Neuronal stem cell (in vitro differentiated cells): ENCODE results near the gene HS3ST5.

Source experiments
- DNase-seq: peaks from one replicate; pipeline ENCODE4 v3.0.0-alpha.2; 2013; ENCODE audit warnings: low spot score
- H2AFZ ChIP-seq: one replicate; pipeline ENCODE4 v1.6.1; 2013; ENCODE audit warnings: mild to moderate bottlenecking, low read length, inconsistent platforms
- H2AK5ac ChIP-seq: 2 replicates; pipeline ENCODE4 v1.6.1; 2013; ENCODE audit warnings: low read depth, mild to moderate bottlenecking, inconsistent platforms, low read length, moderate library complexity, mixed read lengths
- H2BK120ac ChIP-seq: 2 replicates; pipeline ENCODE4 v1.6.1; 2013; ENCODE audit warnings: low read depth, mild to moderate bottlenecking, inconsistent platforms, low read length, moderate library complexity, mixed read lengths
- H2BK12ac ChIP-seq: one replicate; pipeline ENCODE4 v1.6.1; 2013; ENCODE audit warnings: low read length, inconsistent platforms
- H2BK15ac ChIP-seq: 2 replicates; pipeline ENCODE4 v1.6.1; 2013; ENCODE audit warnings: mild to moderate bottlenecking, low read length, inconsistent platforms, mixed read lengths
- H2BK5ac ChIP-seq: one replicate; pipeline ENCODE4 v1.6.1; 2013; ENCODE audit warnings: inconsistent platforms, mild to moderate bottlenecking, low read length, moderate library complexity
- H3K14ac ChIP-seq: one replicate; pipeline ENCODE4 v1.6.1; 2013; ENCODE audit warnings: low read length, inconsistent platforms
- H3K18ac ChIP-seq: 2 replicates; pipeline ENCODE4 v1.6.1; 2013; ENCODE audit warnings: low read length, inconsistent platforms
- H3K23ac ChIP-seq: 2 replicates; pipeline ENCODE4 v1.6.1; 2013; ENCODE audit warnings: low read depth, mild to moderate bottlenecking, mixed read lengths, low read length, inconsistent platforms; ENCODE audit not compliant: poor library complexity
- H3K27ac ChIP-seq: replicated peaks from 3 replicates; pipeline ENCODE4 v1.5.1; 2013; ENCODE audit warnings: low read length, inconsistent platforms
- H3K27me3 ChIP-seq, 3 experiments: 2 replicates each; pipeline ENCODE4 v1.6.1; 2013; ENCODE audit warnings: low read length in 3 of 3, mild to moderate bottlenecking in 2 of 3, inconsistent platforms in 1 of 3, low read depth in 1 of 3, mixed read lengths in 1 of 3, moderate library complexity in 1 of 3; ENCODE audit not compliant: control insufficient read depth in 3 of 3, insufficient read depth in 3 of 3
- H3K36me3 ChIP-seq, 2 donors: replicated peaks in 1 of 2; 2 replicates each; pipeline ENCODE4 v1.6.1; 2013; ENCODE audit warnings: low read length in 2 of 2; ENCODE audit not compliant: control insufficient read depth in 2 of 2, insufficient read depth in 2 of 2
- H3K4ac ChIP-seq: 2 replicates; pipeline ENCODE4 v1.6.1; 2013; ENCODE audit warnings: inconsistent platforms, mild to moderate bottlenecking, low read length, moderate library complexity
- H3K4me1 ChIP-seq, 2 donors: 1 replicate in 1 of 2; 2 replicates in 1 of 2; pipeline ENCODE4 v1.6.1; 2013; ENCODE audit warnings: low read length in 2 of 2, low read depth in 1 of 2; ENCODE audit not compliant: control insufficient read depth in 2 of 2, insufficient read depth in 1 of 2
- H3K4me2 ChIP-seq: one replicate; pipeline ENCODE4 v1.6.1; 2013; ENCODE audit warnings: mild to moderate bottlenecking, low read length, inconsistent platforms; ENCODE audit not compliant: insufficient read depth, poor library complexity, severe bottlenecking
- H3K4me3 ChIP-seq, 2 donors: 2 replicates each; pipeline ENCODE4 v1.5.1; 2013; ENCODE audit warnings: low read length in 2 of 2, mild to moderate bottlenecking in 2 of 2, inconsistent platforms in 1 of 2, moderate library complexity in 1 of 2
- H3K79me1 ChIP-seq: one replicate; pipeline ENCODE4 v1.6.1; 2013; ENCODE audit warnings: low read depth, mild to moderate bottlenecking, inconsistent platforms, low read length, moderate library complexity
- H3K9ac ChIP-seq: one replicate; pipeline ENCODE4 v1.6.1; 2013; ENCODE audit warnings: mild to moderate bottlenecking, low read depth, low read length, inconsistent platforms; ENCODE audit not compliant: poor library complexity
- H3K9me3 ChIP-seq, 2 donors: replicated peaks in 1 of 2; 2 replicates each; pipeline versions ENCODE3 to v1.6.1; 2013; ENCODE audit warnings: low read length in 2 of 2, mild to moderate bottlenecking in 2 of 2, inconsistent platforms in 1 of 2, low read depth in 1 of 2, mixed read lengths in 1 of 2, moderate library complexity in 1 of 2; ENCODE audit not compliant: control insufficient read depth in 2 of 2, insufficient read depth in 1 of 2
- H4K8ac ChIP-seq: one replicate; pipeline ENCODE4 v1.6.1; 2013; ENCODE audit warnings: low read depth, mild to moderate bottlenecking, inconsistent platforms, low read length, moderate library complexity
- H4K91ac ChIP-seq: one replicate; pipeline ENCODE4 v1.6.1; 2013; ENCODE audit warnings: low read length, low read depth, mild to moderate bottlenecking, inconsistent platforms; ENCODE audit not compliant: poor library complexity
- WGBS, 2 donors: extraction: QIAGEN DNeasy Blood & Tissue Kit; methylation state at CpG; one replicate each; pipeline ENCODE4 v1.1.7; 2013; ENCODE audit warnings: missing lambda C conversion rate in 2 of 2, mixed read lengths in 1 of 2; ENCODE audit not compliant: insufficient read length in 2 of 2, insufficient replicate concordance in 1 of 2; ENCODE audit errors: extremely low coverage in 2 of 2; 5-methylcytosine and 5-hydroxymethylcytosine counted together

The HS3ST5 gene

DNA sequence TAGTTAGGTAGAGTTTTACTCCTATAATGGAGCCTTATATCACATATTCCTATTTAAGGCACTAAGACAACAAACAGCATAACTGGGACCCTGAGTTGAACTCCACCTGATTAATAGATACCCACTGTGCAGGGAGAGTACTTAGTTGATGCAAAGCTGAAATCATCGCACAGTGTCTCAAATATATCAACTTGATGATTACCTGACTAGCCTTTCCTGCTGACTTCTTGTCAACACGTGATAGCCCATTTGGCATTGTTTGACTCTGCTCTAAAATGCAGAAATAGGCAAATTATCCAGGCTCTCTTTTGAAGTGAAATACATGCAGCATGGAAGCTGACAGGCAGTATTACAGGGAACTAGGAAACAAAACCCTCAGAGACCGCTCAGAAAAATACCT is 217.2 kb downstream of the HS3ST5 start:
- H4K91ac ChIP-seq: no peak overlapping the region
- no peaks in the 10 kb centered on the region for H3K36me3 ChIP-seq
- no peak overlapping the region for H2BK120ac ChIP-seq
- H3K14ac ChIP-seq: no peak overlapping the region
- no peak for DNase-seq
- peaks cover 0 to 3% of the 10 kb centered on the region in 2 donors for H3K4me1 ChIP-seq
- no peak overlapping the region for H2AK5ac ChIP-seq
- no peak overlapping the region for H3K23ac ChIP-seq
- H3K9me3 ChIP-seq: peaks cover 0 to 2% of the 10 kb centered on the region in 2 donors
- no peak overlapping the region for H3K4ac ChIP-seq
- H3K27me3 ChIP-seq: peaks cover 0 to 2% (median 0%) of the 10 kb centered on the region in 3 experiments
- H2AFZ ChIP-seq: no peak overlapping the region
- H3K79me1 ChIP-seq: no peaks in the 10 kb centered on the region
- no peak overlapping the region for H3K4me2 ChIP-seq
- no peak overlapping the region for H3K27ac ChIP-seq
- no peak overlapping the region for H3K4me3 ChIP-seq
- WGBS, 2 donors: no CpG with 5 or more reads among the region's 3 CpGs
- no peak overlapping the region for H4K8ac ChIP-seq
- H3K9ac ChIP-seq: no peak overlapping the region
- H3K18ac ChIP-seq: no peak overlapping the region
- no peak overlapping the region for H2BK15ac ChIP-seq
- no peak overlapping the region for H2BK12ac ChIP-seq
- H2BK5ac ChIP-seq: no peak overlapping the region

GRCh38 chr6:114121913-114122662 is 220.7 kb downstream of the HS3ST5 start:
- Histone ChIP-seq H3K79me1 (no peaks in the 10 kb centered on the region), H3K23ac (no peak overlapping the region), H4K91ac (no peak overlapping the region), H3K27ac (no peak overlapping the region), H3K4me3 (no peak overlapping the region), H4K8ac (no peak overlapping the region), H3K14ac (no peak overlapping the region), H2BK5ac (no peak overlapping the region), H3K36me3 (no peaks in the 10 kb centered on the region), H3K27me3 (peaks cover 0 to 2% (median 0%) of the 10 kb centered on the region in 3 experiments), H3K9me3 (peaks cover 0 to 2% of the 10 kb centered on the region in 2 donors), H3K4me1 (peaks cover 0 to 3% of the 10 kb centered on the region in 2 donors), H2BK15ac (no peak overlapping the region), H2AFZ (no peak overlapping the region), H3K4ac (no peak overlapping the region), H2AK5ac (no peak overlapping the region), H3K9ac (no peak overlapping the region), H3K18ac (no peak overlapping the region), H3K4me2 (no peak overlapping the region), H2BK120ac (no peak overlapping the region), H2BK12ac (no peak overlapping the region)
- no CpG with 5 or more reads among the region's 5 CpGs for WGBS, 2 donors
- no peak for DNase-seq

GRCh38 chr6:114119056-114119455 is 223.8 kb downstream of the HS3ST5 start:
- no peak overlapping the region for H4K8ac ChIP-seq
- no peak overlapping the region for H2BK120ac ChIP-seq
- no CpG with 5 or more reads among the region's 2 CpGs for WGBS, 2 donors
- H3K4me1 ChIP-seq: peaks cover 0 to 2% of the 10 kb centered on the region in 2 donors
- no peak overlapping the region for H3K9ac ChIP-seq
- peaks cover 0 to under 1% (median 0%) of the 10 kb centered on the region in 3 experiments for H3K27me3 ChIP-seq
- peaks cover 0 to 1% of the 10 kb centered on the region in 2 donors for H3K9me3 ChIP-seq
- no peak overlapping the region for H3K4me3 ChIP-seq
- H2AFZ ChIP-seq: no peak overlapping the region
- H4K91ac ChIP-seq: no peak overlapping the region
- no peak overlapping the region for H2BK5ac ChIP-seq
- H3K23ac ChIP-seq: no peak overlapping the region
- no peak overlapping the region for H2BK12ac ChIP-seq
- H3K36me3 ChIP-seq: no peaks in the 10 kb centered on the region
- no peaks in the 10 kb centered on the region for H3K79me1 ChIP-seq
- H3K18ac ChIP-seq: no peak overlapping the region
- H3K4me2 ChIP-seq: no peak overlapping the region
- H3K27ac ChIP-seq: no peak overlapping the region
- H3K14ac ChIP-seq: no peak overlapping the region
- H2AK5ac ChIP-seq: no peak overlapping the region
- no peak for DNase-seq
- H3K4ac ChIP-seq: no peak overlapping the region
- no peak overlapping the region for H2BK15ac ChIP-seq

DNA sequence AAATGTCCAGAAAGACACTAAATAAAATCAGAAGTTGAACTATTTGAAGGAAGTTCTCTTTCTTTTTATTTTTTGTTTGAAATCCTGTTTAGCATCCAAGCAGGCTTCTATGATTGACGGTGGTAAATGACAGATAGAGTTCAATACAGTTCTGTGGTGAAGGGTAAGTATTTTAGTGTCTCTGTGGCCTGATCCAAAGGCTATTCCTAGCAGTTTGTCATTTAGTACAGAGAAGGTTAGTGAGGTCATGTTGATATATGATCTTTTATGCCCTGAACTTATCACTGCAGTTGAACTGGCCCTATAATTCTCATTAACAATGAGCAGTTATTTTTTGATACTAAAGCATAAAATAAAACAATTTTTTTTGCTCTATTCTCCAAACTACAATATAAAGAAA is 227.2 kb downstream of the HS3ST5 start:
- Histone ChIP-seq H3K36me3 (no peaks in the 10 kb centered on the region), H3K4me2 (no peak overlapping the region), H2AFZ (no peak overlapping the region), H3K9ac (no peak overlapping the region), H3K9me3 (no peaks in the 10 kb centered on the region), H3K23ac (no peak overlapping the region), H2BK5ac (no peak overlapping the region), H3K4me3 (no peak overlapping the region), H3K79me1 (no peaks in the 10 kb centered on the region), H4K91ac (no peak overlapping the region), H2BK120ac (no peak overlapping the region), H3K14ac (no peak overlapping the region), H3K27ac (no peak overlapping the region), H3K4me1 (no peaks in the 10 kb centered on the region), H3K18ac (no peak overlapping the region), H2BK12ac (no peak overlapping the region), H3K4ac (no peak overlapping the region), H3K27me3 (no peaks in the 10 kb centered on the region), H2BK15ac (no peak overlapping the region), H4K8ac (no peak overlapping the region), H2AK5ac (no peak overlapping the region)
- DNase-seq: no peak
- no CpG with 5 or more reads among the region's 1 CpG for WGBS, 2 donors
